ENCODE measurements around the gene XDH. TPM values are rescaled to one million over a fixed set of nuclear protein-coding genes. Genes with fewer than 3 reads are reported as not detected.
A peak's percentile ranks its signal among the peaks of the same experiment; 100 is the strongest.

XDH gene
- total and polyA plus RNA-seq, 9 of the 15 experiments (the other 6 are each of a cell fraction or from before 2014, with no cell fraction given), result 0.04 to 0.06 TPM; not detected in 7

GRCh38 chr2:31386648-31387047, 27.9 kb downstream of the XDH start:
- in situ Hi-C loops (cut with MboI), result no loop called here
- Histone ChIP-seq H3K4me2 (ENCODE audit: insufficient read depth, low read length) (no peak overlapping the region), H3K9me1 (ENCODE audit: control insufficient read depth, insufficient read depth, low read length) (no peaks in the 10 kb centered on the region), H3K79me2 (ENCODE audit: control insufficient read depth, insufficient read depth, low read length) (no peaks in the 10 kb centered on the region), H4K20me1 (replicated peaks; ENCODE audit: control insufficient read depth, insufficient read depth, low read length) (0 out of 2 replicates have a peak, but pooled peaks cover under 1% of the 10 kb centered on the region), H3K27me3 (ENCODE audit: control insufficient read depth in 2 of 2, insufficient read depth in 2 of 2, low read length in 2 of 2) (peaks cover 0 to 11% of the 10 kb centered on the region in 2 experiments; a peak in 2 of 5 replicates), H3K4me1 (replicated peaks in 1 of 2; ENCODE audit: control insufficient read depth in 2 of 2, insufficient read depth in 2 of 2, low read length in 2 of 2) (no peaks in the 10 kb centered on the region), H2AFZ (ENCODE audit: low read depth, low read length) (no peak overlapping the region), H3K9me3 (replicated peaks; ENCODE audit: control insufficient read depth, insufficient read depth, low read depth, low read length) (no peaks in the 10 kb centered on the region), H3K36me3 (ENCODE audit: control insufficient read depth, insufficient read depth, low read length) (no peaks in the 10 kb centered on the region), H3K9ac (ENCODE audit: insufficient read depth in 1 of 2, low read depth in 2 of 2, low read length in 2 of 2) (no peak overlapping the region), H3K27ac (ENCODE audit: extremely low read depth, low read depth, low read length) (no peak overlapping the region), H3K4me3 (no peak overlapping the region)
- FAIRE-seq (no peak), DNase-seq (ENCODE audit: extremely low read depth in 1 of 4, low spot score in 3 of 4) (peak; percentile 41 to 63 (median 53)), ATAC-seq (peak; percentile 75)
- TF ChIP-seq ZKSCAN3 (CRISPR knock-in tag; IDR thresholded peaks at IDR 0.05) (no peak), CHAMP1 (IDR thresholded peaks at IDR 0.05) (no peak), USF2 (CRISPR knock-in tag; IDR thresholded peaks at IDR 0.05) (no peak), NEUROD1 (IDR thresholded peaks at IDR 0.05; ENCODE audit: borderline replicate concordance, low read depth, low read length, partially characterized antibody) (no peak), BRD4 (IDR thresholded peaks at IDR 0.05) (no peak), ZNF444 (CRISPR knock-in tag; IDR thresholded peaks at IDR 0.05) (no peak), NFIC (IDR thresholded peaks at IDR 0.05) (peak; percentile 41; the same call in 1 of the 2 replicates), VEZF1 (CRISPR knock-in tag; IDR thresholded peaks at IDR 0.05) (peak; percentile 39), CEBPB (tag; IDR thresholded peaks at IDR 0.05) (no peak)
- TF ChIP-seq, protein P1, sequence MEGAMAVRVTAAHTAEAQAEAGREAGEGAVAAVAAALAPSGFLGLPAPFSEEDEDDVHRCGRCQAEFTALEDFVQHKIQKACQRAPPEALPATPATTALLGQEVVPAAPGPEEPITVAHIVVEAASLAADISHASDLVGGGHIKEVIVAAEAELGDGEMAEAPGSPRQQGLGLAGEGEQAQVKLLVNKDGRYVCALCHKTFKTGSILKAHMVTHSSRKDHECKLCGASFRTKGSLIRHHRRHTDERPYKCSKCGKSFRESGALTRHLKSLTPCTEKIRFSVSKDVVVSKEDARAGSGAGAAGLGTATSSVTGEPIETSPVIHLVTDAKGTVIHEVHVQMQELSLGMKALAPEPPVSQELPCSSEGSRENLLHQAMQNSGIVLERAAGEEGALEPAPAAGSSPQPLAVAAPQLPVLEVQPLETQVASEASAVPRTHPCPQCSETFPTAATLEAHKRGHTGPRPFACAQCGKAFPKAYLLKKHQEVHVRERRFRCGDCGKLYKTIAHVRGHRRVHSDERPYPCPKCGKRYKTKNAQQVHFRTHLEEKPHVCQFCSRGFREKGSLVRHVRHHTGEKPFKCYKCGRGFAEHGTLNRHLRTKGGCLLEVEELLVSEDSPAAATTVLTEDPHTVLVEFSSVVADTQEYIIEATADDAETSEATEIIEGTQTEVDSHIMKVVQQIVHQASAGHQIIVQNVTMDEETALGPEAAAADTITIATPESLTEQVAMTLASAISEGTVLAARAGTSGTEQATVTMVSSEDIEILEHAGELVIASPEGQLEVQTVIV (CRISPR knock-in tag; IDR thresholded peaks at IDR 0.05; ENCODE audit: borderline replicate concordance), result no peak
- TF ChIP-seq, protein P2, sequence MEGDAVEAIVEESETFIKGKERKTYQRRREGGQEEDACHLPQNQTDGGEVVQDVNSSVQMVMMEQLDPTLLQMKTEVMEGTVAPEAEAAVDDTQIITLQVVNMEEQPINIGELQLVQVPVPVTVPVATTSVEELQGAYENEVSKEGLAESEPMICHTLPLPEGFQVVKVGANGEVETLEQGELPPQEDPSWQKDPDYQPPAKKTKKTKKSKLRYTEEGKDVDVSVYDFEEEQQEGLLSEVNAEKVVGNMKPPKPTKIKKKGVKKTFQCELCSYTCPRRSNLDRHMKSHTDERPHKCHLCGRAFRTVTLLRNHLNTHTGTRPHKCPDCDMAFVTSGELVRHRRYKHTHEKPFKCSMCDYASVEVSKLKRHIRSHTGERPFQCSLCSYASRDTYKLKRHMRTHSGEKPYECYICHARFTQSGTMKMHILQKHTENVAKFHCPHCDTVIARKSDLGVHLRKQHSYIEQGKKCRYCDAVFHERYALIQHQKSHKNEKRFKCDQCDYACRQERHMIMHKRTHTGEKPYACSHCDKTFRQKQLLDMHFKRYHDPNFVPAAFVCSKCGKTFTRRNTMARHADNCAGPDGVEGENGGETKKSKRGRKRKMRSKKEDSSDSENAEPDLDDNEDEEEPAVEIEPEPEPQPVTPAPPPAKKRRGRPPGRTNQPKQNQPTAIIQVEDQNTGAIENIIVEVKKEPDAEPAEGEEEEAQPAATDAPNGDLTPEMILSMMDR (IDR thresholded peaks at IDR 0.05 in 2 of 3, conservative IDR thresholded peaks at IDR 0.05 in 1 of 3; ENCODE audit: insufficient read depth in 2 of 3, low read depth in 1 of 3, low read length in 3 of 3), result peak in 2 of 3 experiments; percentile 35 to 47; a peak in 4 of 6 replicates
- CTCF ChIA-PET (ENCODE audit: low intra/inter-chr PET ratio), result no interaction called here
- intact Hi-C loops (cut with micrococcal nuclease), result no loop called here
- POLR2A ChIA-PET, result no interaction called here
- BruUV-seq (replicated peaks), result no TSS peak

Measured in K562 (cell line).